ENCODE measurements around the gene NRG2. TPM values are rescaled to one million over a fixed set of nuclear protein-coding genes. Genes with fewer than 3 reads are reported as not detected.

Gene NRG2
- total RNA-seq, 1 experiment from 2014 or later, result 0.23 TPM

DNA sequence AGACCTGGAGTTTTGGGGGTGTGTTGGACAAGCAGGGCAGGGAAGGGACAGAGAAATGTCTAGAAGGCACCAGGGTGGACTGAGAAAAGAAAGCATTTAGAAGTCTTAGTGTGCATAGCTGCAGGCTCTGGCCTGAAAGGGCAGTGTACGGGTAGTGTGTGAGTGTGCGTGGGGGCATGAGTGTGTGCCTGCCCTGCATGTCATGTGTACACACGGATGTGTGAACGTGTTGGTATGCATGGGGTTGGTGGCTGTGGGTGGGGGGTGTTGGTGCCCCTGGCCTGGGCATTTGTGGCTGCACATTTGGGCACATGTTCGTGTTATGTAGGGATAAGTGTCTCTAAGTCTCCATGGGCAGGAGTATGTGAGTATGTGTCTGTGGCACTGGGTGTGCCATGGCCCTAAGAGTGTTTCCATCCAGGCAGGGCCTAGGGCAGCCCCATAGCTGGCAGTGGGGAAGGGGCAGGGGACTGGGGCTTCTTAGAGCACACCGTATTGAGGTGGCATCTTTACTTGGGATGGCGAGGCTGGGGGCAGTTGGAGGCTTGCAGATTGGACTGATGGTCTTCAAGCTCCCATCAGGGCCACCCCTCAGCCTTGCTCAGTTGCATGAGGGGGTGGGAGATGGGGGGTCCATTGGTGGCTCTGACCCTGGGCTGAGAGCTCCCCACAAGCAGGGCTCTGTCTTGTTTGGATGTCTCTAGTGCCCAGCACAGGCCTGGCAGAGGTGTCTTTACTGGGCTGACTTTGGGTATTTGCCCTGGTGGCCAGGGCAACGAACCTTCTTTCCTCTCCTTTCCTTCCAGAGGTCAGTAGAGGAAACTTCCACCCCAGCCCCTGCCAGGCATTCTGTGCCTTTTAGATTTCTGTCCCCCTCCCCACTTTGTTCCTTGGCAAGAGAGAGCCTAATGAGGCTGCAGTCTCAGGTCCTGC, 232.5 kb downstream of the NRG2 start:
- CTCF ChIA-PET, result interaction anchor here (0.9 to 2.1 kb wide), 2 partner anchors 45 to 158 kb away, joined by 3 to 10 read pairs; no protein-coding TSS in a partner anchor
- H3K27ac Mint-ChIP-seq (ENCODE audit: low read depth, unreplicated experiment), result no peak overlapping the region
- H3K4me3 Mint-ChIP-seq (ENCODE audit: unreplicated experiment), result no peak overlapping the region
- no peak for DNase-seq (ENCODE audit: unreplicated experiment)
- H3K36me3 Mint-ChIP-seq (ENCODE audit: insufficient read depth, unreplicated experiment), result no peaks in the 10 kb centered on the region
- POLR2A ChIA-PET, result interaction anchor here (1.1 kb wide), 1 partner anchor 22 kb away, joined by 3 read pairs; no protein-coding TSS in a partner anchor
- H3K9me3 Mint-ChIP-seq (ENCODE audit: unreplicated experiment), result no peaks in the 10 kb centered on the region
- no TSS peak for BruUV-seq (replicated peaks)
- intact Hi-C loops (cut with micrococcal nuclease), result no loop called here
- no peaks in the 10 kb centered on the region for H3K4me1 Mint-ChIP-seq (ENCODE audit: insufficient read depth, unreplicated experiment)
- H3K27me3 Mint-ChIP-seq (ENCODE audit: insufficient read depth, unreplicated experiment), result peaks cover 44% of the 10 kb centered on the region
- TF ChIP-seq, protein P1, sequence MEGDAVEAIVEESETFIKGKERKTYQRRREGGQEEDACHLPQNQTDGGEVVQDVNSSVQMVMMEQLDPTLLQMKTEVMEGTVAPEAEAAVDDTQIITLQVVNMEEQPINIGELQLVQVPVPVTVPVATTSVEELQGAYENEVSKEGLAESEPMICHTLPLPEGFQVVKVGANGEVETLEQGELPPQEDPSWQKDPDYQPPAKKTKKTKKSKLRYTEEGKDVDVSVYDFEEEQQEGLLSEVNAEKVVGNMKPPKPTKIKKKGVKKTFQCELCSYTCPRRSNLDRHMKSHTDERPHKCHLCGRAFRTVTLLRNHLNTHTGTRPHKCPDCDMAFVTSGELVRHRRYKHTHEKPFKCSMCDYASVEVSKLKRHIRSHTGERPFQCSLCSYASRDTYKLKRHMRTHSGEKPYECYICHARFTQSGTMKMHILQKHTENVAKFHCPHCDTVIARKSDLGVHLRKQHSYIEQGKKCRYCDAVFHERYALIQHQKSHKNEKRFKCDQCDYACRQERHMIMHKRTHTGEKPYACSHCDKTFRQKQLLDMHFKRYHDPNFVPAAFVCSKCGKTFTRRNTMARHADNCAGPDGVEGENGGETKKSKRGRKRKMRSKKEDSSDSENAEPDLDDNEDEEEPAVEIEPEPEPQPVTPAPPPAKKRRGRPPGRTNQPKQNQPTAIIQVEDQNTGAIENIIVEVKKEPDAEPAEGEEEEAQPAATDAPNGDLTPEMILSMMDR (IDR thresholded peaks at IDR 0.05; ENCODE audit: unreplicated experiment), result no peak

DNA sequence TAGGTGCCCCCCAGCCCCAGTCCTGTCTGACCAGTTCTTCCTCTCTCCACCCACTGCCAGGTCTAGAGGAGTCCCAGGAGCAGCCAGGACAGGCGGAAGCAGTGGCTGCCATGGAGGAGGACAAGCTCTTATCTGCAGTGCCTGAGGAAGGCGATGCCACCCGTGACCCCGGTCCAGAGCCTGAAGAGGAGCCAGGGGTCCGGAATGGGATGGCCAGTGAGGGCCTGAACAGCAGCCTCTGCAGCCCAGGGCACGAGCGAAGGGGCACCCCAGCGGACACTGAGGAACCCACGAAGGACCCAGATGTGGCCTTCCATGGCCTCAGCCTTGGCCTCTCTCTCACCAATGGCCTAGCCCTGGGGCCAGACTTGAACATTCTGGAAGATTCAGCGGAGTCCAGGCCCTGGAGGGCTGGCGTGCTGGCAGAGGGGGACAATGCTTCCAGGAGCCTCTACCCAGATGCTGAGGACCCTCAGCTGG, 233.7 kb downstream of the NRG2 start:
- no peak overlapping the region for H3K4me3 Mint-ChIP-seq (ENCODE audit: unreplicated experiment)
- H3K36me3 Mint-ChIP-seq (ENCODE audit: insufficient read depth, unreplicated experiment), result no peaks in the 10 kb centered on the region
- CTCF ChIA-PET, result interaction anchor here (0.7 to 1.4 kb wide), 2 partner anchors 20 to 159 kb away, joined by 3 to 5 read pairs; no protein-coding TSS in a partner anchor
- DNase-seq (ENCODE audit: unreplicated experiment), result no peak
- POLR2A ChIA-PET, result no interaction called here
- no peaks in the 10 kb centered on the region for H3K9me3 Mint-ChIP-seq (ENCODE audit: unreplicated experiment)
- peaks cover 43% of the 10 kb centered on the region for H3K27me3 Mint-ChIP-seq (ENCODE audit: insufficient read depth, unreplicated experiment)
- intact Hi-C loops (cut with micrococcal nuclease), result no loop called here
- BruUV-seq (replicated peaks), result no TSS peak
- TF ChIP-seq, protein P1 (IDR thresholded peaks at IDR 0.05; ENCODE audit: unreplicated experiment), result no peak
- no peak overlapping the region for H3K27ac Mint-ChIP-seq (ENCODE audit: low read depth, unreplicated experiment)
- H3K4me1 Mint-ChIP-seq (ENCODE audit: insufficient read depth, unreplicated experiment), result no peaks in the 10 kb centered on the region

DNA sequence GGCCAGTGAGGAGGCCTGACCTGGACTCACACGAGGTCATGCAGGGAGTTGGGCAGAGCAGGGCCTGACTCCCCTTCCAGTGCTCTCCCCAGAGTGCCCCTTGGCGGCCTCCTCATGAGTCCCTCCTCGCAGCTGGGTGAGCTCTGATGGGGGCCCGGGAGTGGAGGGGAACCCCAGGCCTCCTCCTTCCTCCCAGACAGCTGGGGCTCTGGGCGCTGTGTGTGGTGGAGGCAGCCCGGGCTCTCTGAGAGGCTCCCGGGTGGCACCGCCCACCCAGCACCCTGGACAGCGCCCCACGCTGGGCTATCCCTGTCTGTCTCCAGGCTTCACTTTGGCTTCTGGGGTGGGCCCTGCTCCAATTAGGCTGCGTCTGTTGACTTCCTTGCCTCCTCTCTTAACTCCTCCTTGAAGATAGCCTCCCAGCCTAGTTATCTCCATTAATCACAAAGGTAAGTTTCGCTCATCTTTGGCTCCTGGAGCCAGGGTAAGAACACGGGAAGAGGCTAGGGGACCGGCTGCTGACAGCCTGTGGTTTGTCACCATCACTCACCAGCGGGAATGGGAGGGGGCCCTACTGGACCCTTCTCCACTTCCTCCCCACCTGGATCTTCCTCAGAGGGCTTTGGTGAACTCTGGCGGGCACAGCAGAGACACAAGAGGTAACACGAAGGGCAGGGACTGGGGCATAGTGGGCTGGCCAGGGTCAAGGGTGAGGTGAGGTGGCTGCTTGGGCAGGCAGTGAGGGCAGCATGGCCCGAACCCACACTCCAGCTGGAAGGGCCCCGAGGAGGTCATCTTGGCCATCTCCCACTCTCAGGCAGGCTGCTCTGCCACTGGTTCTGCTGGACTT, 234.4 kb downstream of the NRG2 start:
- Mint-ChIP-seq H3K4me1 (ENCODE audit: insufficient read depth, unreplicated experiment) (no peaks in the 10 kb centered on the region), H3K27me3 (ENCODE audit: insufficient read depth, unreplicated experiment) (peaks cover 43% of the 10 kb centered on the region), H3K27ac (ENCODE audit: low read depth, unreplicated experiment) (no peak overlapping the region), H3K4me3 (ENCODE audit: unreplicated experiment) (no peak overlapping the region), H3K36me3 (ENCODE audit: insufficient read depth, unreplicated experiment) (no peaks in the 10 kb centered on the region), H3K9me3 (ENCODE audit: unreplicated experiment) (no peaks in the 10 kb centered on the region)
- POLR2A ChIA-PET, result no interaction called here
- DNase-seq (ENCODE audit: unreplicated experiment), result peak; percentile 58
- intact Hi-C loops (cut with micrococcal nuclease), result no loop called here
- no TSS peak for BruUV-seq (replicated peaks)
- TF ChIP-seq, protein P1 (IDR thresholded peaks at IDR 0.05; ENCODE audit: unreplicated experiment), result no peak
- CTCF ChIA-PET, result interaction anchor here (1.4 kb wide), 1 partner anchor 160 kb away, joined by 5 read pairs; no protein-coding TSS in a partner anchor

DNA sequence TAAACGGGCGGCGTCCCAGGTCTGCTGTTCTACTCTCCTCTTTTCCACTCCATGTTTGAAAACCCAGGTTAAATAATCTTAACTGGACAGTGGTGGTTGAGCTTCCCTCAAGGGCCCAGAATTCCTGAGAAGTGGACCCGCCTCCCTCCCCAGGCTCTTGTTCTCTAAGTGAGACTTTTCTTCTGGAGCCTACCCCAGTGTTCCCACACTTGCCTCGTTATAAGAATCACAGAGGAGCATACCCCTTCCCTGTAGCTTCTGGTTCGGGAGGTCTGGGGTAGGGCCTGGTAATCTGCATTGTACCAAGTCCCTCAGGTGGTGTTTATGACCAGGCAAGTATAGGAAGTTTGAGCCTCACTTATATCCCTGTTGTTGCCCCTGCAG, 235.5 kb downstream of the NRG2 start:
- intact Hi-C loops (cut with micrococcal nuclease), result no loop called here
- POLR2A ChIA-PET, result no interaction called here
- TF ChIP-seq, protein P1 (IDR thresholded peaks at IDR 0.05; ENCODE audit: unreplicated experiment), result no peak
- peaks cover 46% of the 10 kb centered on the region for H3K27me3 Mint-ChIP-seq (ENCODE audit: insufficient read depth, unreplicated experiment)
- H3K27ac Mint-ChIP-seq (ENCODE audit: low read depth, unreplicated experiment), result no peak overlapping the region
- no TSS peak for BruUV-seq (replicated peaks)
- no peak overlapping the region for H3K4me3 Mint-ChIP-seq (ENCODE audit: unreplicated experiment)
- no peak for DNase-seq (ENCODE audit: unreplicated experiment)
- H3K36me3 Mint-ChIP-seq (ENCODE audit: insufficient read depth, unreplicated experiment), result no peaks in the 10 kb centered on the region
- CTCF ChIA-PET, result interaction anchor here (0.6 to 2.7 kb wide), 2 partner anchors 41 to 161 kb away, joined by 5 to 17 read pairs; no protein-coding TSS in a partner anchor
- no peaks in the 10 kb centered on the region for H3K4me1 Mint-ChIP-seq (ENCODE audit: insufficient read depth, unreplicated experiment)
- no peaks in the 10 kb centered on the region for H3K9me3 Mint-ChIP-seq (ENCODE audit: unreplicated experiment)

All from MCF 10A (cell line).